ENCODE measurements around the gene MCOLN1.

The MCOLN1 gene

DNA sequence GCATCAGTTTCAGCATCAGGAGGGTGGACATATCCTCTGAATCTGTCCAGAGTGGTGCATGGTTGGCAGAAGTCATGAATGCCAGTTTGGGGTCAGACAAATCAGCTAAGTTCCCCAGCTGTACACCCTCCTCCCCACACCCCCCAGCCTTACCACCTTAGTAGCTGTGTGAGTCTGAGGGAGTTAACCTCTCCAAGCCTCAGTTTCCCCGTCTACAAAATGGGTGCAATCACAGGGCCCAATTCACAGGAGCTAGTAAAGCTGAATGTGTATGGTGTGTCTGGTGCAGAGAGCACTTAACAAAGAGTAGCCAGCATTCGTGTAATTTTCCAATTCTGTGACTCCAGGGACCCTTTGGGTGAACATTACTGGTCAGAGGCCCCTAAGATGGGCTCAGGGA lies 19.9 kb upstream of the MCOLN1 start:
- DNase-seq (ENCODE audit: low read depth in 2 of 2): no peak

DNA sequence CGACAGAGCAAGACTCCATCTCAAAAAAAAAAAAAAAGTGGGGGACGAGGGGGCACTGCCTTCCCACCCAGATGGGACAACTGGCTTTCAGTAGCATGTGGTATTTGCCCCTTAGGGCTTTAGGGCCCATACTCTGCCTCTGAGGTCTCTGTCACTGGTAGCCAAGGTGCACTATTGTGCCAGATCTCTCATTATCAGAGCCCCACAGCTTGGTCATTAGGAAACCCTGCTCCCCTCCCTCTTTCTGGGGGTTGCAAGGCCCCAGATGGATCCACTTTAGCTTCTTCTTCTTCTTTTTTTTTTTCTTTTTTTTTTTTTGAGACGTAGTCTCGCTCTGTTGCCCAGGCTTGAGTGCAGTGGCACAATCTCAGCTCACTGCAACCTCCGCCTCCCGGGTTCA lies 17.7 kb upstream of the MCOLN1 start:
- DNase-seq (ENCODE audit: low read depth in 2 of 2): no peak

DNA sequence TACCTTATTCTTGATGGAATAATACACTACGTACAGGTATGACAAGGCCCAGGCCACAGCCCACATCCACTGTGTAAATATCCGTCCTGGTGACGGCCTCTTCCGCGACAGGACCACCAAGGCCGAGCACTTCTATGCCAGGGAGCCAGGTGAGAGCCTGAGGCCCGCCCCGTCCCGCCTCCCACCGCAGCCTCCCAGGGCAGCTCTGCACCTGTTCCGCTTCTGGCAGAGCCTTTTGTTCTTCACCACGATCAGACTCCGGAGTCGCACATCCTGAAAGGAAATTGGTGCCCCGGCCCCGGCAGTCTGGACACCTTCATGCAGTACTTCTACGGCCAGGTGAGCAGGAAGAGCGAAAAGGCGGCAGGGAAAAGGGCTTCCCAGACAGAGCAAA lies 17.1 kb upstream of the MCOLN1 start:
- DNase-seq (ENCODE audit: low read depth in 2 of 2): no peak

GRCh38 chr19:7505682-7506384 lies 16.6 kb upstream of the MCOLN1 start:
- no peak for DNase-seq (ENCODE audit: low read depth in 2 of 2)

- no peak for DNase-seq (ENCODE audit: low read depth in 2 of 2)
Measured at GRCh38 chr19:7506385-7507328, 15.8 kb upstream of the MCOLN1 start.

DNA sequence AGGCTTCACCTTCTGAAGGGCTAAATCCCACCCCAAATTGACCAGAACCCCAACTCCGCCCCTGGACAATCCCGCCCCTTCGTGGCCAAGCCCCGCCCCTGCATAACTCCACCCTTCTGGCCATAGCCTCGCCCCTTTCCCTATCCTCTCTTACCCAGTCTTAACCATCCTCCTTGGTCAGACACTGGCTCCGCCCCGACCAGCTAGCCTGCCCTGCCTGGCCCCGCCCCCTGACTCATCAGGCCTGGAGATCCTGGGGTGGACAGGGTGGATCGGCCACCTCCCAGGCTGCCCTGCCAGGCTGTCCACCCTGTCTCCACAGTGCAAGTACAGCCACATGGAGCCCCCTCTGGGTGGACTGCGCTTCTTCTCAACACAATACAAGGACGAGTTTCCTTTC lies 14.5 kb upstream of the MCOLN1 start:
- no peak for DNase-seq (ENCODE audit: low read depth in 2 of 2)

DNA sequence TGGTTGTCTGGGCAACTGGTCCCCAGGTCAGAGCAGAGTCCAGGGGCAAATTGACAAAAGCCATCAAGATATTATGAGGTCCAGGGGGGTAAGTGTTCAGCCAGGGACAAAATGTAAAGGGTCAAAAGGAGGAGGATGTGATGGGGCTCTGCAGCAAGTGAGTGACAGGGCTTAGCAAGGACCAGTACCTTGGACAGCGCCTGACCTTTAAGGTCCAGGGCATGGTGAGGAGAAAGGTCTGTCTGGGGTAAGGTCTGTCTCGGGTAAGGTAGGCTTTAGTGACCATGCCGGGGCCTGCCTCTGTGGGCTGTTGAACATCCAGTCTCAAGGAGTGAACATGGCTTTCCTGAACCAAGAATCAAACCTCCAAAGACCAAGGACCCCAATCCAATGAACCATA lies 12.8 kb upstream of the MCOLN1 start:
- DNase-seq (ENCODE audit: low read depth in 2 of 2): no peak

DNA sequence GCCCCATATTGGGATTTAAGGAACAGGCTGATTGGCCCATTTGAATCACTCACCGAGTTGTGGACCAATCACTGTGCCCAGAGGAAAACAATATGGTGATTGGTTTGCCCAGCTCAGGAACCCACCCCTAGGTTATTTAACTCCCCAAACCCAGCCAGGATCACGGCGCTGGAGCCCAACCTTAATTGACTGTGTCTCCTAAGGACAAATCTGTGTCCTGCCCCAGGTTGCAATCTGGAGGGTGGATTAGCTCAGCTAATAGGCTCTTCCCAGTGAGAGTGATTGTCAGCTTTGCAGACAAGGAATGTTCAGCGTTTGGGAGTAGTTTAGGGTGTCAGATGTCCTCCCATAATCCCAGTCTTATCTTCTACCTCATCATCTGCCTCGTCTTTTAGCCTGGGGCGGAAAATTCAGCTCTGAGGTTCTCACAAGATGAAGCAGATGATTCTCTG lies 10.0 kb upstream of the MCOLN1 start:
- DNase-seq (ENCODE audit: low read depth in 2 of 2): no peak

- no peak for DNase-seq (ENCODE audit: low read depth in 2 of 2)
Measured at GRCh38 chr19:7513809-7514642, 8.4 kb upstream of the MCOLN1 start.

GRCh38 chr19:7515110-7515644 lies 7.2 kb upstream of the MCOLN1 start:
- DNase-seq (ENCODE audit: low read depth in 2 of 2): no peak

DNA sequence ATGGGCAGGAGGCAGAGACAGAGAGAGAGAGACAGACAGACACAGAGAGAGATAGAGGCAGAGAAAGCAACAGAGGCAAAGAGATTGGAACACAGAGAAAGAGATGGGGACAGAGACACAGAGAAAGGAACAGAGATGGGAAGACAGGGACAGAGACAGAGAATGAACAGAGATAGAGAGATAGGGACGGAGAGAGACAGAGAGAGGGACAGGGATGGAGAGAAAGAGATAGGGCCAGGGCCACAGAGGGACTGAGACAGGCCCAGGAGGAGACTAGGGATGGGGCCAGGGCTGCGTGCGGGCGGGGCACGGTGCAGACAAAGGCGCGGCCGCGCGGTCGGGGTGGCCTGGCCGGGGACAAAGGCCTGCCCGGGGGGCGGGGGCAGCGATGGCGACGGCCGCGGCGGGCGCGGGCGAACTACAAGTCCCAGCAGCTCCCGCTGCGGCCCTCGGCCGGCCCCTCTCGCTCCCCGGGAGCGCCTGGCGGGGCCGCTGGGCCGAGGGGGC lies 6.7 kb upstream of the MCOLN1 start, which contains the start of gene ZNF358:
Gene ZNF358, plus strand, starts transcription at position 459 of the 507 bp plus-strand sequence. CDS start 3,140 bp downstream, outside the sequence.
- no peak for DNase-seq (ENCODE audit: low read depth in 2 of 2)

DNA sequence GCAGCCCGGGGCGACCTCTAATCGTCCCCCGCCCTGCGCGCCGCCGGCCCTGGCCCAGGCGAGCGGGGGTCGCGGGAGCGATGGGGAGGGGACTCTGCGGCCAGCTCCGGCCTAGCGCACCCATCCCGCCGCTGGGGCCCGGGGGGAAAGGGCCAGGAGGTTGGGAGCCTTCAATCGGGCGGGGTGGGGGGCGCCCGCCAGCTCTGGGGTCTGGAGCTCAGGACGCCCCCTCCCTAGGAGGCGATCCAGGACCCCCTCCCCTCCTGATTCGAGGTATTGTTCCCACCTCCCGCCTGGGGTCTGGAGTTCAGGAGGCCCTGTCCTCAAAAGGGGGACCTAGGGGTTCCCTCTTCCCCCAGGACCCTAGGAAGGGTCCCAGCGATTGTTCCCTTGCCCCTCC lies 6.1 kb upstream of the MCOLN1 start:
- DNase-seq (ENCODE audit: low read depth in 2 of 2): no peak

- no peak for DNase-seq (ENCODE audit: low read depth in 2 of 2)
Measured at GRCh38 chr19:7516878-7517277, 5.5 kb upstream of the MCOLN1 start.

DNA sequence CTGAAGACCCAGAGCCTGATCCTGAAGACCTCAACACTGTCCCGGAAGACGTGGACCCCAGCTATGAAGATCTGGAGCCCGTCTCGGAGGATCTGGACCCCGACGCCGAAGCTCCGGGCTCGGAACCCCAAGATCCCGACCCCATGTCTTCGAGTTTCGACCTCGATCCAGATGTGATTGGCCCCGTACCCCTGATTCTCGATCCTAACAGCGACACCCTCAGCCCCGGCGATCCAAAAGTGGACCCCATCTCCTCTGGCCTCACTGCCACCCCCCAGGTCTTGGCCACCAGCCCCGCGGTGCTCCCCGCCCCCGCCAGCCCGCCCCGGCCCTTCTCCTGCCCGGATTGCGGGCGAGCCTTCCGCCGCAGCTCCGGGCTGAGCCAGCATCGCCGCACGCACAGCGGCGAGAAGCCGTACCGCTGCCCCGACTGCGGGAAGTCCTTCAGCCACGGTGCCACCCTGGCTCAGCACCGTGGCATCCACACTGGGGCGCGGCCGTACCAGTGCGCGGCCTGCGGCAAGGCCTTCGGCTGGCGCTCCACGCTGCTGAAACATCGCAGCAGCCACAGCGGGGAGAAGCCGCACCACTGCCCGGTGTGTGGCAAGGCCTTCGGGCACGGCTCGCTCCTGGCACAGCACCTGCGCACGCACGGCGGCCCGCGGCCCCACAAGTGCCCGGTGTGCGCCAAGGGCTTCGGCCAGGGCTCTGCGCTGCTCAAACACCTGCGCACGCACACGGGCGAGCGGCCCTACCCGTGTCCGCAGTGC lies 2.9 kb upstream of the MCOLN1 start:
- no peak for DNase-seq (ENCODE audit: low read depth in 2 of 2)

DNA sequence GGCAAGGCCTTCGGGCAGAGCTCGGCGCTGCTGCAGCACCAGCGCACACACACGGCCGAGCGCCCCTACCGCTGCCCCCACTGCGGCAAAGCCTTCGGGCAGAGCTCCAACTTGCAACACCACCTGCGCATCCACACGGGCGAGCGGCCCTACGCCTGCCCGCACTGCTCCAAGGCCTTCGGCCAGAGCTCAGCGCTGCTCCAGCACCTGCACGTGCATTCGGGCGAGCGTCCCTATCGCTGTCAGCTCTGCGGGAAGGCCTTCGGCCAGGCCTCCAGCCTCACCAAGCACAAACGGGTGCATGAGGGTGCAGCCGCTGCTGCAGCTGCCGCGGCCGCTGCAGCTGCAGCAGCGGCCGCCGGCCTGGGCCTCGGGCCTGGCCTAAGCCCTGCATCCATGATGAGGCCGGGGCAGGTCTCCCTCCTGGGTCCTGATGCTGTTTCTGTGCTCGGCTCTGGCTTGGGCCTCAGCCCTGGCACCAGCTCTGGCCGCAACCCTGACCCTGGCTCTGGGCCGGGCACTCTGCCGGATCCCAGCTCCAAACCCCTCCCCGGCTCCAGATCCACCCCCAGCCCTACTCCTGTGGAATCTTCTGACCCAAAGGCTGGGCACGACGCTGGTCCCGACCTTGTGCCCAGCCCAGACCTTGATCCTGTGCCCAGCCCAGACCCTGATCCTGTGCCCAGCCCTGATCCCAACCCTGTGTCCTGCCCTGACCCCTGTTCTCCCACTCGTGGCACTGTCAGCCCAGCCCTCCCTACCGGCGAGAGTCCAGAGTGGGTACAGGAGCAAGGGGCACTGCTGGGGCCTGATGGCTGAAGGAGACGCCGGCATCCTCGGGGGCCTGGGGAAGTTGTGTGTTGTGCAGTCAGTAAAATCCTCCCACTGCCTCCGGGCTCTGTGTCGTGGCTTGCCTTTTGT lies 2.0 kb upstream of the MCOLN1 start:
- no peak for DNase-seq (ENCODE audit: low read depth in 2 of 2)

- DNase-seq (ENCODE audit: low read depth in 2 of 2): no peak
Measured at GRCh38 chr19:7521551-7522071, 813 bp upstream of the MCOLN1 start.

DNA sequence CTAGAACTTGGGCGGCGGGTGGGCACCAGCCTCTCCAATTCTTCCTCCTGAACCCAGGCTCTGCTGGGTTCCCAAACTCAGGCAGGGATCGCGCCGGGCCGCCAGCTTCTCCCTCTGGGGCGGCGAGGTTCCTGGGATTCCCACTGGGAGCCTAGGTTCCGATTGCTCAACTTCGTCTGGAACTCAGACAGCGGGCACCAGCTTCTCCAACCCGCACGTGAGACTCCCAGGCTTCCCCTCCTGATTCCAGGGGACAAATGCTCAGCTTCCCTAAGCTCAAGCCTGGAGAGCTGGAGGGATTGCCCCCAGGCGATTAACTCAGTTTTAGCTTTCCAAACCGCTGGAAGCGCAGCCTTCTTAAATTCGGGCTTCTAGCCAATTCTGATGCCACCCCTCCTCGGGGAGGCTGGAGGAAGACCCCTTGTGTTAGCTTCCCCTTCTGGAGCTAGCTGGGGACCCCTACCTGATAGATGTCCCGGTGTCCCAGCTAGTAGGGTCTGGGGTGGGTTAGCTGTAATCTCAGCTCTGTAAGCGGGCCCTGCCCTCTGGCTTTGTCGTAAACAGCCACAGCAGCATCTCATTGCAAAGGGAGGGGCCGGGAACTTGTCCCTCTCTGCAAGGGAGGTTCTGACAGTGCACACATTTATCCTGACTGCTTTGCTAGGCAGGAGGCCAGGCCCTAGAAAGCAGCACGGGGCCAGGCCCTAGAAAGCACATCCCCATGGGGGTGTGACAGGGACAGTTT lies 671 bp downstream of the MCOLN1 start:
- DNase-seq (ENCODE audit: low read depth in 2 of 2): no peak

- no peak for DNase-seq (ENCODE audit: low read depth in 2 of 2)
Measured at GRCh38 chr19:7524523-7524922, 2.1 kb downstream of the MCOLN1 start.
